Thymus (tissue), 11 donors: Measurements from ENCODE around the gene RFX3. TPM values are rescaled to one million over a fixed set of nuclear protein-coding genes. Genes with fewer than 3 reads are reported as not detected.

ENCODE experiments used
- DNase-seq, 9 donors: peaks; one replicate each; pipeline ENCODE4 v3.0.0-alpha.2; 2013; ENCODE audit warnings: low spot score in 9 of 9, low read depth in 6 of 9, missing footprints in 1 of 9
- H3K27ac ChIP-seq, 2 donors: one replicate each; pipeline ENCODE4 v1.5.1; 2013; ENCODE audit warnings: control low read depth in 1 of 2, low read depth in 1 of 2, low read length in 1 of 2, mild to moderate bottlenecking in 1 of 2, moderate library complexity in 1 of 2
- H3K27me3 ChIP-seq, 2 donors: one replicate each; pipeline ENCODE4 v1.5.1; 2013; ENCODE audit warnings: low read length in 1 of 2; ENCODE audit not compliant: control insufficient read depth in 2 of 2, insufficient read depth in 1 of 2
- H3K36me3 ChIP-seq, 2 donors: one replicate each; pipeline ENCODE4 v1.5.1; 2013; ENCODE audit warnings: low read length in 1 of 2, mild to moderate bottlenecking in 1 of 2, moderate library complexity in 1 of 2; ENCODE audit not compliant: control insufficient read depth in 2 of 2, insufficient read depth in 2 of 2
- H3K4me1 ChIP-seq, 2 donors: one replicate each; pipeline ENCODE4 v1.5.1; 2013; ENCODE audit warnings: low read length in 2 of 2; ENCODE audit not compliant: control insufficient read depth in 2 of 2, insufficient read depth in 2 of 2
- H3K4me3 ChIP-seq, 2 donors: one replicate each; pipeline ENCODE4 v1.5.1; 2013; ENCODE audit warnings: low read length in 2 of 2, control low read depth in 1 of 2, mild to moderate bottlenecking in 1 of 2
- H3K9me3 ChIP-seq, 2 donors: one replicate each; pipeline ENCODE4 v1.5.1; 2013; ENCODE audit warnings: low read length in 1 of 2, mild to moderate bottlenecking in 1 of 2; ENCODE audit not compliant: control insufficient read depth in 2 of 2, insufficient read depth in 1 of 2
- WGBS: extraction: QIAGEN DNeasy Blood & Tissue Kit; methylation state at CpG from one replicate; pipeline ENCODE4 v1.1.7; 2013; 5-methylcytosine and 5-hydroxymethylcytosine counted together
- polyA plus RNA-seq: library from polyadenylated mRNA; stranded (reverse); fragments of 200-250 nt; gene quantifications from one replicate; pipeline ENCODE4 v1.2.3, GENCODE V29; 2013
- total RNA-seq: library from RNA; stranded (reverse); fragments of 120-200 nt; gene quantifications from one replicate; pipeline ENCODE4 v1.2.4, GENCODE V29; 2013
- donor health status: healthy.

Gene RFX3
- total and polyA plus RNA-seq, 2 donors: 5.1 to 7.8 TPM

DNA sequence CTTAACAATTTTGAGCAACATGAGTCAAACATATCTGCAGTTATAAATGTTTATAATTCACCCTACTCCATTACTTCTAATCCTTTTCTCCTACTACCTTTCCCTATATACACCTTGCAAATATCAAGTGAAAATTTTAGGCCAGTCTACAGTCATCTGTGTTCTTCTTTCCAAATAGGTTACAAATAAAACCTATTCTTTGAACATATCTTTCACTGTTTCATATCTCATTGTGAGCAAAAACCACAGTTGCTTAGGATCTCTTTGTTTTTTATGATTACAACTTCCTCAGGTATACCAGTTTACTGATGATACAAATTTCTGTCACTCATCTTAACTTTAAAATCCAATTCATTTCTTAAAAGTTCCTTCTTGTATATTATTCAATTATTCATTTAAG, 34.4 kb downstream of the RFX3 start:
- H3K4me3 ChIP-seq: no peak overlapping the region
- no peak for DNase-seq

DNA sequence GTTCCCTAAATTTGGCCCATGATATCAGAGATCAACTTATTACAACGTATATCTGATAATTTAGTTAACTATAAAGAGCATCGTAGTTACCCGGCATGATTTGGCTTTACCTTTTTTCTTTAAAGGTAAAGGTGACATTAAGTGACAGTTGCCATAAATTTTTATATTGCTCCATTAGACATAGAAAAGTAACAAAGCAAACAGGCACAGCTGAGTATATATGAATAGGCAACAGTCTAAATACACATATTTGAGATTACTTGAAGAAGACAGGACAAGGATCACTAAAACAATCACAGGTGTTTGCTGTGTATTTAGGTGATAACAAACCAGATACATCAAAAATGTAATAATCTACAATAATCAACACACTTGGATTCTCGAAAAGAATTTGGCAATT, 34.8 kb downstream of the RFX3 start:
- no peaks in the 10 kb centered on the region for H3K27me3 ChIP-seq
- H3K4me1 ChIP-seq: no peaks in the 10 kb centered on the region
- H3K27ac ChIP-seq: no peak overlapping the region
- H3K36me3 ChIP-seq: no peaks in the 10 kb centered on the region
- no peak overlapping the region for H3K4me3 ChIP-seq
- H3K9me3 ChIP-seq: no peaks in the 10 kb centered on the region
- no peak for DNase-seq
- WGBS: 98% methylated on average over 4 of the region's 4 CpGs

More for the DNA sequence above, 34.4 kb downstream of the RFX3 start:
- Histone ChIP-seq H3K36me3 (no peaks in the 10 kb centered on the region), H3K27me3 (no peaks in the 10 kb centered on the region), H3K9me3 (no peaks in the 10 kb centered on the region), H3K27ac (no peak overlapping the region), H3K4me1 (no peaks in the 10 kb centered on the region)

DNA sequence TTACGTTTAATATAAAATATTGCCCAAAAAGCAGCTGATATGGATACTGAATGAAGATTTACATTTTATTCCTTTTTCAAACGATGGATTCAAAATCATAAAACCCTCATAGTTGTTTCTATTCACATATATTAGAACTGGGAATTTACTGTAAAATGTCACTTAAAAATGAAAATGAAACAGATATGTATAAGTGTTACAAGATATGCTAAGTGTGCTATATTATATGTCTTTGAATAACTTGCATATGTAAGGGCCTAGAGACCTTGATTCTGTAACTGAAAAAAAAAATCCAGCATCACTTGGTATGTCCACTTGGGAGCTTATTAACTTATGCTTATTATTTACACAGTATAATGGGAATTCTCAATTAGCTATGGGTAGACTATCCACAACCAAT, 43.2 kb downstream of the RFX3 start:
- no peak for DNase-seq
- Histone ChIP-seq H3K9me3 (no peaks in the 10 kb centered on the region), H3K27ac (no peak overlapping the region), H3K36me3 (peaks cover 3 to 8% of the 10 kb centered on the region in 2 donors), H3K4me1 (no peaks in the 10 kb centered on the region), H3K27me3 (no peaks in the 10 kb centered on the region), H3K4me3 (no peak overlapping the region)
- WGBS: 97% methylated on average over 2 of the region's 2 CpGs

DNA sequence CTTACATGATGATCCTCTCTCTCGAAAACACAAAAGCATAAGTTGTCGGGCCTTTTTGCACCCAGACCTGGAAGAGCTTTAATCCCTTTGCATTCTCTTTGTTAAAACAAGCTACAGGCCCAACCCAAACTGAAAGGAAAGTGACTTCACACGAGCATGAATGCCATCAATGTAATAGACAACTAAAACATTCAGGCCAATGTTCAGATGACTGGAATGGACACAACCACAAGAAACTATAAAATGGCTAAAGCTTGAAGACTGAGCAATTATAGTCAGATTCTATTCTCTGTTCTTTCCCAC, 45.5 kb downstream of the RFX3 start:
- DNase-seq: no peak
- no peaks in the 10 kb centered on the region for H3K27me3 ChIP-seq
- H3K4me3 ChIP-seq: no peak overlapping the region
- peaks cover 3 to 8% of the 10 kb centered on the region in 2 donors for H3K36me3 ChIP-seq
- WGBS: 98% methylated on average over 3 of the region's 3 CpGs
- H3K9me3 ChIP-seq: no peaks in the 10 kb centered on the region
- no peak overlapping the region for H3K27ac ChIP-seq
- H3K4me1 ChIP-seq: peaks cover 0 to under 1% of the 10 kb centered on the region in 2 donors

DNA sequence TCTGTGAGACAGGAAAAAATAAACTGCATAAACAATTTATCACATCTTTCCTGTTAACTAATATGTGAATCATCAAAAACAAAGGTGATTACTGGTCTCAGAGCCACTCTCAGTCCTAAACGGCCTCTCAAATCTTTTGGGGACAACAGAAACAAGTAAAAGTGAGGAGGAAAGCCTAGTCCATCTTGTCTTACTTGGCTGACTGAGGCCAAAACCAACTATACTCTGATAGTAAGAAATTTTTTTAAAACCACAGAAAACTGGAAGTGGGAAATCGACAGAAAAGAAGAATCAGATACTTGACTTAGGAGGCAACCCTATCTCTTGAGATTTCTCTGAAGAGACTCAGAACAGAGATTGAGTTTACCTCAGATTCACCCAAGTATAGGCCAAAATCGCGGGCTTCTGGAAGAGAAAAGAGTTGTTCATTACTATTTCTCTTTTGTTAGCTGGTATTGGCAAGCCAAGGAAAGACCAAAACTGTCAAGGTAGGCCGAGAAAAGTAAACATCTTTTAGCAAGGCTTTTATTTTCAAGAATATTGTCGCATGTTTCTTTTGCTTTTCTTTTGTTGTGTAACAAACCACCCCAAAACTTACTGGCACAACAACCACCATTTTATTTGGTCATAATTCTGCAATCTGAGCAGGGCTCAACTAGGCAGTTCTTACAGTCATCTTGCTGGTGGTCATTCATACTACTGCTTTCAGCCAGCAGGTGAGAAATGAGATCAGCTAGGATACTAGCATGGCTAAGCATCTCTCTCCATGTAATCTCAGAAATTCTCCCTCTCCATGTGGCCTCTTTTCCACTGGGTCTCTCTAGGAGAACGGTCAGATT, 46.1 kb downstream of the RFX3 start:
- no peak overlapping the region for H3K27ac ChIP-seq
- H3K4me1 ChIP-seq: peaks cover 0 to 2% of the 10 kb centered on the region in 2 donors
- H3K9me3 ChIP-seq: no peaks in the 10 kb centered on the region
- H3K27me3 ChIP-seq: no peaks in the 10 kb centered on the region
- 93% methylated on average over 7 of the region's 7 CpGs for WGBS
- no peak for DNase-seq
- H3K36me3 ChIP-seq: peaks cover 1 to 8% of the 10 kb centered on the region in 2 donors
- no peak overlapping the region for H3K4me3 ChIP-seq

DNA sequence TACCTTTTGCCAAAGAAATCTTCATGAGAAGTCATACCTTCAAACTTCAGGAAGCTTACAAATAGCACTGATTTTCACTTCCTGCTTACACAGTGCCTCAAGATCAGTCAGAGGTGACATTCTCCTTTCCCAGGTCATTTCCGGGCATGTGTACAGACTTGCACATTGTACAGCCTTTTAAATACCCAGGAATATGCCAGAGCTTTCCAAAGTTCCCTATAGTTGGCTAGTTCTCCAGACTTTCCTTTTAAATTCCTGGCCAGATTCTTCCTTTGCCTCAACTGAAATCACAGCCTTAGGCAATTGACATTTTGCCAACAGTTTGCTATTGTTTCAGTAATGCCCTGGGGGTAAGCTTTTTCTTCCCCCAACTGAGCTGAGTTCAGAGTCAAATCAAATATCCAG, 47.2 kb downstream of the RFX3 start:
- no peak for DNase-seq
- 94% methylated on average over 1 of the region's 1 CpG for WGBS
- Histone ChIP-seq H3K27ac (peak overlapping the region in 1 of 2 donors; percentile 48), H3K9me3 (no peaks in the 10 kb centered on the region), H3K4me1 (peaks cover 0 to 2% of the 10 kb centered on the region in 2 donors), H3K27me3 (no peaks in the 10 kb centered on the region), H3K4me3 (no peak overlapping the region), H3K36me3 (peaks cover 0 to 5% of the 10 kb centered on the region in 2 donors)

DNA sequence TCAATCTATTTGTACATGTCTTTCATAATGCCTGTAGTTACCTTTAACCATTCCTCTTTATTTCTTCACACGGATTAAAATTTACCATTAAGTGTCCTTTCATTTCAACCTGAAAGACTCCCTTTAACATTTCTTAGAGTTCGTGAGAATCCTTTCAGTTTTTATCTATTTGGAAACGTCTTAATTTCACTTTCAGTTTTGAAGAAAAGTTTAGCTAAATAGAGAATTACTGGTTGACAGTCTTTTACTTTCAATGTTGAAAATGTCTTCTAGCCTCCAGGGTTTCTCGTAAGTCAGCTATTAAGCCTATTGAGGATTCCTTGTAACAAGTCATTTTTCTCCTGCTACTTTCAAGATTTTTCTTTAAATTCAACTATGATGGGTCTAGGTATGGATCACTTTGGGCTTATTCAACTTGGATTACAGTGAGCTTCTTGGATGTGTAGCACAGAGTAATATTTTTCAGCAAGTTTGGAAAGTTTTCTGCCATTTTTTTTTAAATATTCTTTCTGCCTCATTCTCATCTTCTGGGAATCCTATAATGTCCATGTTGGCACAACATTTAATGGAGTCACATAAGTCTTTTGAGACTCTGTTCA, 48.5 kb downstream of the RFX3 start:
- no peaks in the 10 kb centered on the region for H3K9me3 ChIP-seq
- H3K36me3 ChIP-seq: peaks cover 0 to 5% of the 10 kb centered on the region in 2 donors
- no peak overlapping the region for H3K4me3 ChIP-seq
- H3K27me3 ChIP-seq: no peaks in the 10 kb centered on the region
- DNase-seq: peak in 1 of 9 donors; percentile 41
- 32% methylated on average over 4 of the region's 4 CpGs for WGBS
- peaks cover 0 to 2% of the 10 kb centered on the region in 2 donors for H3K4me1 ChIP-seq
- H3K27ac ChIP-seq: no peak overlapping the region

DNA sequence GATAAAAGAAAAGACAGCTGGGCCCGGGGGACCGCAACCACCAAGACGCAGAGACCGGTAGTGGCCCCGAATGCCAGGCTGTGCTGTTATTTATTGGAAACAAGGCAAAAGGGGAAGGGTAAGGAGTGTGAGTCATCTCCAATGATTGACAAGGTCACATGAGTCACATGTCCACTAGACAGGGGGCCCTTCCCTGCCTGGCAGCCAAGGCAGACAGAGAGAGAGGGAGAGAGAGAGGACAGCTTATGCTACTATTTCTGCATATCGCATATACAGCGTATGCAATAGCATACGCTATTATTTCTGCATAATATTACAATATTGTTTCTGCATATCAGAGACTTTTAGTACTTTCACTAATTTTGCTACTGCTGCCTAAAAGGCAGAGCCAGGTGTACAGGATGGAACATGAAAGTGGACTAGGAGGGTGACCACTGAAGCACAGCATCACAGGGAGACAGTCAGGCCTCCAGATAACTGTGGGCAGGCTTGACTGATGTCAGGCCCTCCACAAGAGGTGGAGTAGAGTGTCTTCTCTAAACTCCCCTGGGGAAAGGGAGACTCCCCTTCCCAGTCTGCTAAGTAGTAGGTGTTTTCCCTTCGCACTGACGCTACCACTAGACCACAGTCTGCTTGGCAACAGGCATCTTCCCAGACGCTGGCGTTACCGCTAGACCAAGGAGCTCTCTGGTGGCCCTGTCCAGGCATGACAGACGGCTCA, 50.3 kb downstream of the RFX3 start:
- 95% methylated on average over 14 of the region's 14 CpGs for WGBS
- Histone ChIP-seq H3K27ac (no peak overlapping the region), H3K36me3 (peaks cover 0 to 5% of the 10 kb centered on the region in 2 donors), H3K4me3 (no peak overlapping the region), H3K4me1 (peaks cover 0 to 2% of the 10 kb centered on the region in 2 donors), H3K27me3 (no peaks in the 10 kb centered on the region), H3K9me3 (no peaks in the 10 kb centered on the region)
- no peak for DNase-seq

DNA sequence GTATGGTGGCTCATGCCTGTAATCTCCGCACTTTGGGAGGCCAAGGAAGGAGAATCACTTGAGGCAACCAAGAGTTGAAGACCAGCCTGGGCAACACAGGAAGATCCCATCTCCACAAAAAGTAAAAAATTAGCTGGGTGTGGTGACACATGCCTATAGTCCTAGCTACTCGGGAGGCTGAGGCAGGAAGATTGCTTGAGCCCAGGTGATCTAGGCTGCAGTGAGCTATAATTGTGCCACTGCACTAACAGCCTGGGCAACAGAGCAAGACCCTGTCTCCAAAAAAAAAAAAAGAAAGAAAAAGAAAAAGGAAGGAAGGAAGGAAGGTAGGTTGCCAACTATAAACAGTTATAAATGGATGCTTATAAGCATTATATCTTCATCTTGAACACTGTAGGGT, 51.0 kb downstream of the RFX3 start:
- no peak for DNase-seq
- H3K4me1 ChIP-seq: peaks cover 0 to 2% of the 10 kb centered on the region in 2 donors
- H3K27ac ChIP-seq: no peak overlapping the region
- no peak overlapping the region for H3K4me3 ChIP-seq
- H3K9me3 ChIP-seq: no peaks in the 10 kb centered on the region
- H3K36me3 ChIP-seq: peaks cover 0 to 5% of the 10 kb centered on the region in 2 donors
- WGBS: 98% methylated on average over 2 of the region's 2 CpGs
- H3K27me3 ChIP-seq: no peaks in the 10 kb centered on the region
